Lung (tissue), 12 donors: ENCODE results near the gene SSR2. TPM values are rescaled to one million over a fixed set of nuclear protein-coding genes. Genes with fewer than 3 reads are reported as not detected.

ENCODE experiments used
- ATAC-seq: fragments of 200-7000 bp; cut with Tn5 transposase; one replicate; pipeline ENCODE4 v1.9.1; 2020; ENCODE audit warnings: moderate number of reproducible peaks; ENCODE audit not compliant: insufficient read depth, low FRiP score
- DNase-seq, 3 donors: peaks; one replicate each; pipeline ENCODE4 v3.0.0-alpha.2; 2013 to 2017
- H3K27ac ChIP-seq, 2 donors: one replicate each; pipeline ENCODE4 v1.5.1; 2013; ENCODE audit warnings: mild to moderate bottlenecking in 2 of 2, moderate library complexity in 2 of 2, control low read depth in 1 of 2, inconsistent platforms in 1 of 2, low read depth in 1 of 2, low read length in 1 of 2
- H3K27me3 ChIP-seq, 3 donors: one replicate each; pipeline ENCODE4 v1.5.1; 2013; ENCODE audit warnings: low read length in 2 of 3; ENCODE audit not compliant: control insufficient read depth in 3 of 3, insufficient read depth in 3 of 3
- H3K36me3 ChIP-seq, 4 donors: one replicate each; pipeline ENCODE4 v1.5.1; 2013; ENCODE audit warnings: low read length in 4 of 4, mild to moderate bottlenecking in 1 of 4, moderate library complexity in 1 of 4; ENCODE audit not compliant: control insufficient read depth in 4 of 4, insufficient read depth in 4 of 4
- H3K4me1 ChIP-seq, 5 donors: one replicate each; pipeline ENCODE4 v1.5.1; 2013; ENCODE audit warnings: low read length in 5 of 5, mild to moderate bottlenecking in 2 of 5, moderate library complexity in 1 of 5; ENCODE audit not compliant: control insufficient read depth in 5 of 5, insufficient read depth in 5 of 5
- H3K4me3 ChIP-seq: one replicate; pipeline ENCODE4 v1.5.1; 2013; ENCODE audit warnings: mild to moderate bottlenecking, control low read depth, moderate library complexity
- H3K9ac ChIP-seq, 2 donors: one replicate each; pipeline ENCODE4 v1.5.1; 2013; ENCODE audit warnings: low read length in 2 of 2, control low read depth in 1 of 2; ENCODE audit not compliant: insufficient read depth in 1 of 2
- H3K9me3 ChIP-seq, 4 donors: one replicate each; pipeline ENCODE4 v1.5.1; 2013; ENCODE audit warnings: low read length in 3 of 4, mild to moderate bottlenecking in 1 of 4, moderate library complexity in 1 of 4; ENCODE audit not compliant: control insufficient read depth in 4 of 4, insufficient read depth in 3 of 4
- CTCF ChIP-seq: IDR thresholded peaks from 2 replicates; pipeline ENCODE4 v1.5.1; 2012; ENCODE audit warnings: mild to moderate bottlenecking; ENCODE audit errors: control extremely low read depth, extremely low read depth
- WGBS, 2 donors: extraction: QIAGEN DNeasy Blood & Tissue Kit; methylation state at CpG; one replicate each; pipeline ENCODE4 v1.1.7; 2013; 5-methylcytosine and 5-hydroxymethylcytosine counted together
- polyA plus RNA-seq, 2 donors: library from polyadenylated mRNA; stranded (reverse); fragments of 200-250 nt; gene quantifications; one replicate each; pipeline ENCODE4 v1.2.1, GENCODE V29; 2013
- total RNA-seq, 2 donors: library from RNA; depleted of rRNA in 1 of 2; stranded (reverse); fragments of >200 nt in 1 of 2; gene quantifications; one replicate each; pipeline ENCODE4 v1.2.1, GENCODE V29; 2014 to 2021
- donor health status: control.
- donor health status: control.
- donor health status: Bipolar disorder and iron deficiency.
- donor health status: healthy.
- donor health status: DM: yes; HTN: yes; CAD: no.

Gene SSR2
- total and polyA plus RNA-seq, 4 donors, result 281 to 467 (median 292) TPM

- Histone ChIP-seq H3K36me3 (no peaks in the 10 kb centered on the region), H3K4me1 (peaks cover 0 to 9% (median 0%) of the 10 kb centered on the region in 5 donors), H3K27me3 (no peaks in the 10 kb centered on the region), H3K27ac (no peak overlapping the region), H3K4me3 (no peak overlapping the region), H3K9ac (no peak overlapping the region), H3K9me3 (no peaks in the 10 kb centered on the region)
- DNase-seq (no peak), ATAC-seq (no peak)
- TF ChIP-seq CTCF, result no peak
- 86 to 89% methylated on average over 2 of the region's 2 CpGs for WGBS, 2 donors
Observed at GRCh38 chr1:156067262-156067661, 46.5 kb upstream of the SSR2 start.

- no peak for DNase-seq
- ATAC-seq, result no peak
- Histone ChIP-seq H3K27ac (no peak overlapping the region), H3K36me3 (no peaks in the 10 kb centered on the region), H3K4me3 (no peak overlapping the region), H3K9ac (no peak overlapping the region), H3K9me3 (no peaks in the 10 kb centered on the region), H3K27me3 (no peaks in the 10 kb centered on the region), H3K4me1 (peaks cover 0 to 11% (median 0%) of the 10 kb centered on the region in 5 donors)
- 77 to 81% methylated on average over 16 of the region's 16 CpGs for WGBS, 2 donors
- TF ChIP-seq CTCF, result no peak
Observed at GRCh38 chr1:156065871-156066270, 45.1 kb upstream of the SSR2 start.

GRCh38 chr1:156065212-156065611, 44.5 kb upstream of the SSR2 start:
- Histone ChIP-seq H3K4me3 (no peak overlapping the region), H3K4me1 (peaks cover 0 to 10% (median 0%) of the 10 kb centered on the region in 5 donors), H3K36me3 (no peaks in the 10 kb centered on the region), H3K27me3 (no peaks in the 10 kb centered on the region), H3K9me3 (no peaks in the 10 kb centered on the region), H3K9ac (no peak overlapping the region), H3K27ac (no peak overlapping the region)
- DNase-seq (no peak), ATAC-seq (no peak)
- 85 to 92% methylated on average over 3 of the region's 3 CpGs for WGBS, 2 donors
- no peak for TF ChIP-seq CTCF

DNA sequence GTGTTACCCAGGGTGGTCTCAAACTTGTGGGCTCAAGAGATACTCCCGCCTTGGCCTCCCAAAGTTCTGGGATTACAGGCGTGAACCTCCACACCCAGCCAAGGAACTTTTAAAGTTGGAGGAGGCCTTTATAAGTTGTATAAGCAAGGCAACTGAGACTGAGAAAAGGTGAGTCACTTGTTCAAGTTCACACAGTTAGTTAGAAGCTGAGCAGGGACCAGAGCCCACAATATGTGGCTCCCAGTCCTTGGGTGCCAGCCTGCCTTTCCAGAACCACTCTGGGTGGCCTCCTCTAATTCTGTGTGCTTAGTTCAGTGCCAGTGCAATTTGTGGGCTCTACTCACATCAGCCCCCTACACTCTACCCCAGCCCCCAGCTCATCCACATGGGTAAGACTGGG, 43.9 kb upstream of the SSR2 start:
- Histone ChIP-seq H3K4me3 (no peak overlapping the region), H3K36me3 (no peaks in the 10 kb centered on the region), H3K27ac (no peak overlapping the region), H3K9ac (no peak overlapping the region), H3K27me3 (no peaks in the 10 kb centered on the region), H3K4me1 (peaks cover 0 to 6% (median 0%) of the 10 kb centered on the region in 5 donors), H3K9me3 (no peaks in the 10 kb centered on the region)
- TF ChIP-seq CTCF, result no peak
- no peak for ATAC-seq
- no peak for DNase-seq
- 96 to 97% methylated on average over 2 of the region's 2 CpGs for WGBS, 2 donors
